GM18873 (cell line): Measurements from ENCODE around the gene TUNAR.

Experiments
- ATAC-seq: cut with Tn5 transposase; IDR thresholded peaks from one replicate; pipeline ENCODE4 v1.9.1; 2021; ENCODE audit warnings: mild to moderate bottlenecking, moderate library complexity, moderate number of reproducible peaks; ENCODE audit not compliant: unreplicated experiment, low FRiP score

TUNAR gene

GRCh38 chr14:95876761-95877538, at the start of gene TUNAR:
Gene TUNAR, plus strand, starts transcription at chr14:95876832.
- no peak for ATAC-seq

GRCh38 chr14:95828649-95829265, 47.9 kb upstream of the TUNAR start:
- no peak for ATAC-seq

- ATAC-seq: no peak
Observed at GRCh38 chr14:95829321-95829720, 47.3 kb upstream of the TUNAR start.

- ATAC-seq: no peak
Observed at GRCh38 chr14:95830386-95830785, 46.2 kb upstream of the TUNAR start.

- ATAC-seq: no peak
Observed at GRCh38 chr14:95831041-95831440, 45.6 kb upstream of the TUNAR start.

GRCh38 chr14:95831468-95831867, 45.2 kb upstream of the TUNAR start:
- no peak for ATAC-seq

GRCh38 chr14:95832012-95832411, 44.6 kb upstream of the TUNAR start:
- no peak for ATAC-seq

- no peak for ATAC-seq
Observed at GRCh38 chr14:95833429-95833828, 43.2 kb upstream of the TUNAR start.

- no peak for ATAC-seq
Observed at GRCh38 chr14:95834496-95834895, 42.1 kb upstream of the TUNAR start.

GRCh38 chr14:95835121-95835730, 41.4 kb upstream of the TUNAR start:
- ATAC-seq: no peak

GRCh38 chr14:95838862-95839261, 37.8 kb upstream of the TUNAR start:
- no peak for ATAC-seq

GRCh38 chr14:95840094-95840700, 36.4 kb upstream of the TUNAR start:
- no peak for ATAC-seq

- ATAC-seq: no peak
Observed at GRCh38 chr14:95841668-95842067, 35.0 kb upstream of the TUNAR start.

GRCh38 chr14:95849761-95850160, 26.9 kb upstream of the TUNAR start:
- no peak for ATAC-seq

- ATAC-seq: no peak
Observed at GRCh38 chr14:95850429-95850828, 26.2 kb upstream of the TUNAR start.

GRCh38 chr14:95855606-95856005, 21.0 kb upstream of the TUNAR start:
- ATAC-seq: no peak

- no peak for ATAC-seq
Observed at GRCh38 chr14:95857275-95857674, 19.4 kb upstream of the TUNAR start.

GRCh38 chr14:95858893-95859292, 17.7 kb upstream of the TUNAR start:
- ATAC-seq: no peak

- no peak for ATAC-seq
Observed at GRCh38 chr14:95862243-95862642, 14.4 kb upstream of the TUNAR start.

GRCh38 chr14:95863295-95863694, 13.3 kb upstream of the TUNAR start:
- no peak for ATAC-seq

- ATAC-seq: no peak
Observed at GRCh38 chr14:95869776-95870175, 6.9 kb upstream of the TUNAR start.
